Lung (tissue), 12 donors: ENCODE data around the gene MPZL2. TPM values are rescaled to one million over a fixed set of nuclear protein-coding genes. Genes with fewer than 3 reads are reported as not detected.

Source experiments
- ATAC-seq: fragments of 200-7000 bp; cut with Tn5 transposase; one replicate; pipeline ENCODE4 v1.9.1; 2020; ENCODE audit warnings: moderate number of reproducible peaks; ENCODE audit not compliant: insufficient read depth, low FRiP score
- DNase-seq, 3 donors: peaks; one replicate each; pipeline ENCODE4 v3.0.0-alpha.2; 2013 to 2017
- H3K27ac ChIP-seq, 2 donors: one replicate each; pipeline ENCODE4 v1.5.1; 2013; ENCODE audit warnings: mild to moderate bottlenecking in 2 of 2, moderate library complexity in 2 of 2, control low read depth in 1 of 2, inconsistent platforms in 1 of 2, low read depth in 1 of 2, low read length in 1 of 2
- H3K27me3 ChIP-seq, 3 donors: one replicate each; pipeline ENCODE4 v1.5.1; 2013; ENCODE audit warnings: low read length in 2 of 3; ENCODE audit not compliant: control insufficient read depth in 3 of 3, insufficient read depth in 3 of 3
- H3K36me3 ChIP-seq, 4 donors: one replicate each; pipeline ENCODE4 v1.5.1; 2013; ENCODE audit warnings: low read length in 4 of 4, mild to moderate bottlenecking in 1 of 4, moderate library complexity in 1 of 4; ENCODE audit not compliant: control insufficient read depth in 4 of 4, insufficient read depth in 4 of 4
- H3K4me1 ChIP-seq, 5 donors: one replicate each; pipeline ENCODE4 v1.5.1; 2013; ENCODE audit warnings: low read length in 5 of 5, mild to moderate bottlenecking in 2 of 5, moderate library complexity in 1 of 5; ENCODE audit not compliant: control insufficient read depth in 5 of 5, insufficient read depth in 5 of 5
- H3K4me3 ChIP-seq: one replicate; pipeline ENCODE4 v1.5.1; 2013; ENCODE audit warnings: mild to moderate bottlenecking, control low read depth, moderate library complexity
- H3K9ac ChIP-seq, 2 donors: one replicate each; pipeline ENCODE4 v1.5.1; 2013; ENCODE audit warnings: low read length in 2 of 2, control low read depth in 1 of 2; ENCODE audit not compliant: insufficient read depth in 1 of 2
- H3K9me3 ChIP-seq, 4 donors: one replicate each; pipeline ENCODE4 v1.5.1; 2013; ENCODE audit warnings: low read length in 3 of 4, mild to moderate bottlenecking in 1 of 4, moderate library complexity in 1 of 4; ENCODE audit not compliant: control insufficient read depth in 4 of 4, insufficient read depth in 3 of 4
- WGBS, 2 donors: extraction: QIAGEN DNeasy Blood & Tissue Kit; methylation state at CpG; one replicate each; pipeline ENCODE4 v1.1.7; 2013; 5-methylcytosine and 5-hydroxymethylcytosine counted together
- polyA plus RNA-seq, 2 donors: library from polyadenylated mRNA; stranded (reverse); fragments of 200-250 nt; gene quantifications; one replicate each; pipeline ENCODE4 v1.2.1, GENCODE V29; 2013
- total RNA-seq, 2 donors: library from RNA; depleted of rRNA in 1 of 2; stranded (reverse); fragments of >200 nt in 1 of 2; gene quantifications; one replicate each; pipeline ENCODE4 v1.2.1, GENCODE V29; 2014 to 2021
- TF ChIP-seq, protein P1 (sequence below): IDR thresholded peaks from 2 replicates; pipeline ENCODE4 v1.5.1; 2012; ENCODE audit warnings: mild to moderate bottlenecking; ENCODE audit errors: control extremely low read depth, extremely low read depth
- donor health status: control.
- donor health status: control.
- donor health status: Bipolar disorder and iron deficiency.
- donor health status: healthy.
- donor health status: DM: yes; HTN: yes; CAD: no.

Gene MPZL2
- total and polyA plus RNA-seq, 4 donors: 87.2 to 143 (median 118) TPM

DNA sequence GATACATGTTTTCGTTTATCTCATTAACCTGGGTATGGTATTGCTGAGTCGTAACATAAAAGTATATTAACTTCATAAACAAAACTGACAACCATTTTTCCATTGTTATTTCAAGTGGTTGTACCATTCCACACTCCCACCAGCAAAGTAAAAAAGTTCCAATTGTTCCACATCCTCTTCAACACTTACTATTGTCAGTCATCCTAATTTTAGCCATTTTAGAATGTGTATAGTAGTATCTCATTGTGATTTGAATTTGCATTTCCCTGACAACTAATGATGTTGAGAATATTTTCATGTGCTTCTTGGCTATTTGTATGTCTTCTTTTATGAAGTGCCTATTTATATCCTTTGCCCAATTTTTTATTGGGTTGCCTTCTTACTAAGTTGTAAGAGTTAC, 30.0 kb upstream of the MPZL2 start:
- no peak overlapping the region for H3K27ac ChIP-seq
- DNase-seq (no peak), ATAC-seq (no peak)
- no peaks in the 10 kb centered on the region for H3K9me3 ChIP-seq
- TF ChIP-seq, protein P1, sequence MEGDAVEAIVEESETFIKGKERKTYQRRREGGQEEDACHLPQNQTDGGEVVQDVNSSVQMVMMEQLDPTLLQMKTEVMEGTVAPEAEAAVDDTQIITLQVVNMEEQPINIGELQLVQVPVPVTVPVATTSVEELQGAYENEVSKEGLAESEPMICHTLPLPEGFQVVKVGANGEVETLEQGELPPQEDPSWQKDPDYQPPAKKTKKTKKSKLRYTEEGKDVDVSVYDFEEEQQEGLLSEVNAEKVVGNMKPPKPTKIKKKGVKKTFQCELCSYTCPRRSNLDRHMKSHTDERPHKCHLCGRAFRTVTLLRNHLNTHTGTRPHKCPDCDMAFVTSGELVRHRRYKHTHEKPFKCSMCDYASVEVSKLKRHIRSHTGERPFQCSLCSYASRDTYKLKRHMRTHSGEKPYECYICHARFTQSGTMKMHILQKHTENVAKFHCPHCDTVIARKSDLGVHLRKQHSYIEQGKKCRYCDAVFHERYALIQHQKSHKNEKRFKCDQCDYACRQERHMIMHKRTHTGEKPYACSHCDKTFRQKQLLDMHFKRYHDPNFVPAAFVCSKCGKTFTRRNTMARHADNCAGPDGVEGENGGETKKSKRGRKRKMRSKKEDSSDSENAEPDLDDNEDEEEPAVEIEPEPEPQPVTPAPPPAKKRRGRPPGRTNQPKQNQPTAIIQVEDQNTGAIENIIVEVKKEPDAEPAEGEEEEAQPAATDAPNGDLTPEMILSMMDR: no peak
- no peaks in the 10 kb centered on the region for H3K36me3 ChIP-seq
- H3K4me3 ChIP-seq: no peak overlapping the region
- peaks cover 0 to 5% (median 0%) of the 10 kb centered on the region in 3 donors for H3K27me3 ChIP-seq
- no peaks in the 10 kb centered on the region for H3K4me1 ChIP-seq
- H3K9ac ChIP-seq: no peak overlapping the region
- 88 to 89% methylated on average over 2 of the region's 2 CpGs for WGBS, 2 donors

GRCh38 chr11:118291477-118292135, 27.5 kb upstream of the MPZL2 start:
- Histone ChIP-seq H3K27ac (no peak overlapping the region), H3K9ac (no peak overlapping the region), H3K4me1 (no peaks in the 10 kb centered on the region), H3K36me3 (no peaks in the 10 kb centered on the region), H3K27me3 (peaks cover 0 to 5% (median 0%) of the 10 kb centered on the region in 3 donors), H3K4me3 (no peak overlapping the region), H3K9me3 (no peaks in the 10 kb centered on the region)
- DNase-seq (no peak), ATAC-seq (no peak)
- TF ChIP-seq, protein P1: no peak
- WGBS, 2 donors: 54 to 60% methylated on average over 9 of the region's 9 CpGs

DNA sequence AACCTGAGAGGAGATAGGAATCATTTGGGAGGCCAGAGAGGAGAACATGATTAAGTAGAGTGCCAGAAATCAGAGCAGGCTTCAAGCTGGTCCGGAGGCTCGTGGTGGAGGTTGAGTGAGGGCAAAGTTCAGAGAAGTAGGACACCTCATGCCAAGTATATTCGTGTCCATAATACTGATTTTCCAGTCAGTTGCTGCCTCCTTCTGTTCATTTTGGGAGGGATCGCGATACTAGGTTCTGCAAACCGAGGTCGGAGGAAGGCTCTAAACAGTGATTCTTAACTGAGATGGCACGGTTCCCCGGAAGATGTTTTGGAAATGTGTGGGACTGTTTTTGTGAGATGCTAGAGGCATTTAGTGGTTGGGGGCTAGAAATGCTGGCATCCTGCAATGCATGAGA, 26.8 kb upstream of the MPZL2 start:
- Histone ChIP-seq H3K4me3 (no peak overlapping the region), H3K27ac (no peak overlapping the region), H3K36me3 (no peaks in the 10 kb centered on the region), H3K9ac (no peak overlapping the region), H3K9me3 (no peaks in the 10 kb centered on the region), H3K4me1 (no peaks in the 10 kb centered on the region), H3K27me3 (peaks cover 0 to 5% (median 0%) of the 10 kb centered on the region in 3 donors)
- TF ChIP-seq, protein P1: peak; percentile 62
- 9 to 10% methylated on average over 9 of the region's 9 CpGs for WGBS, 2 donors
- DNase-seq: peak in 2 of 3 donors; percentile 26 to 35
- no peak for ATAC-seq

DNA sequence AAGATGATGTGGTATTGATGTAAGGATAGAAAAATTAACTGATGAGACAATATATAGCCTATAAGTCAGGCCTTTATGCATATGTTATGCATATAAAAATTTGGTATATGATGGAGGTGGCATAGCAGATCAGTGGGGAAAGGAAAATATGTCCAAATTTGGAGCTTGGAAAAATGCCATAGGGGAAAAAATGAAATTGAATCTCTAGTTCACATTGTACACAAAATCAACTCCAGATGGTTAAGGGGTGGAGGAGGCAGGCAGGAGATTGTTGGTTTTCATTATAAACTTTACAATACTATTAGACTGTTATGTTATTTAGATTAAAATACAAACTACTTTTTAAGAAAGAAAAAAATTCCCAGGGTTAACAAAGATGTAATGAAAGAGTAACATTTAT, 25.3 kb upstream of the MPZL2 start:
- TF ChIP-seq, protein P1: no peak
- no peaks in the 10 kb centered on the region for H3K36me3 ChIP-seq
- no peak for DNase-seq
- H3K9ac ChIP-seq: no peak overlapping the region
- no peak for ATAC-seq
- no peak overlapping the region for H3K27ac ChIP-seq
- H3K27me3 ChIP-seq: peaks cover 0 to 2% (median 0%) of the 10 kb centered on the region in 3 donors
- H3K4me1 ChIP-seq: no peaks in the 10 kb centered on the region
- H3K4me3 ChIP-seq: no peak overlapping the region
- no peaks in the 10 kb centered on the region for H3K9me3 ChIP-seq
